ENCODE data around the gene HS1BP3. TPM values are rescaled to one million over a fixed set of nuclear protein-coding genes. Genes with fewer than 3 reads are reported as not detected.
A peak's percentile ranks its signal among the peaks of the same experiment; 100 is the strongest.

Gene HS1BP3
- total and polyA plus RNA-seq, 9 of the 15 experiments (the other 6 are each of a cell fraction or from before 2014, with no cell fraction given), result 0.41 to 8.3 (median 5.9) TPM

- no peak for TF ChIP-seq ZNF23 (CRISPR knock-in tag; IDR thresholded peaks at IDR 0.05)
- TF ChIP-seq TAF15 (IDR thresholded peaks at IDR 0.05; ENCODE audit: low read depth, low read length), result no peak
- TF ChIP-seq MLLT1 (IDR thresholded peaks at IDR 0.05), result no peak
- TF ChIP-seq TCF3 (CRISPR knock-in tag; IDR thresholded peaks at IDR 0.05), result no peak; the same call in 1 of the 2 replicates
- no peak for TF ChIP-seq IRF2 (CRISPR knock-in tag; IDR thresholded peaks at IDR 0.05)
- no peak for TF ChIP-seq LARP7 (IDR thresholded peaks at IDR 0.05)
- TF ChIP-seq FOXP4 (CRISPR knock-in tag; IDR thresholded peaks at IDR 0.05; ENCODE audit: borderline replicate concordance), result no peak
- TF ChIP-seq DIDO1 (tag; IDR thresholded peaks at IDR 0.05; ENCODE audit: low read depth), result no peak
- TF ChIP-seq BHLHE40 (IDR thresholded peaks at IDR 0.05; ENCODE audit: low read length), result 0 out of 2 replicates have a peak, but pooled peaks have one; percentile 38
- no peak for TF ChIP-seq MYC (IDR thresholded peaks at IDR 0.05; ENCODE audit: low read depth, low read length)
- no peak for TF ChIP-seq MYC (CRISPR knock-in tag; IDR thresholded peaks at IDR 0.05; ENCODE audit: borderline replicate concordance, low read depth)
- TF ChIP-seq NFATC3 (IDR thresholded peaks at IDR 0.05), result no peak
- no peak for TF ChIP-seq ZNF165 (CRISPR knock-in tag; IDR thresholded peaks at IDR 0.05; ENCODE audit: borderline replicate concordance)
- 0 out of 2 replicates have a peak, but pooled peaks have one; percentile 25 for TF ChIP-seq GABPB1 (CRISPR knock-in tag; IDR thresholded peaks at IDR 0.05)
- no peak for TF ChIP-seq E2F1 (CRISPR knock-in tag; IDR thresholded peaks at IDR 0.05)
- TF ChIP-seq ZNF217 (CRISPR knock-in tag; IDR thresholded peaks at IDR 0.05), result no peak
Measured at GRCh38 chr2:20635675-20636584, 15.0 kb downstream of the HS1BP3 start (continued).
